ENCODE data around the gene CST2. TPM values are rescaled to one million over a fixed set of nuclear protein-coding genes. Genes with fewer than 3 reads are reported as not detected.
"Not testable (repeated sequence)": the region's sequence is repeated elsewhere in the genome, so short reads cannot be mapped to it uniquely, and the experiment has no call there.

CST2 gene
- polyA plus RNA-seq, 1 donor from 2014 or later: not detected

DNA sequence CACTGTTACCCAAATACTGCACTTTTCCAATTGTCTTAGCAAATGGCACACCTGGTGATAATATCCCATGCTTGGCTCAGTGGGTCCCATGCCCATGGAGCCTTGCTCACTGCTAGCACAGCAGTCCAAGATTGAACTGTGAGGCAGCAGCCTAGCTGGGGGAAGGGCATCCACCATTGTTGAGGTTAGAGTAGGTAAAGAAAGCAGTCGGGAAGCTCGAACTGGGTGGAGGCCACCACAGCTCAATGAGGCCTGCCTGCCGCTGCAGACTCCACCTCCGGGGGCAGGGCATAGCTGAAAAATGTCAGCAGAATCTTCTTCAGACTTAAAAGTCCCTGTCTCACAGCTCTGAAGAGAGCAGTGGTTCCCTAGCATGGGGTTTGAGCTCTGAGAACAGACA lies 9.2 kb upstream of the CST2 start:
- Histone ChIP-seq H4K20me1 (ENCODE audit: insufficient read depth) (no peaks in the 10 kb centered on the region), H3K4me3 (ENCODE audit: low read length) (no peak overlapping the region), H3K27me3 (ENCODE audit: insufficient read depth, low read depth, low read length) (no peaks in the 10 kb centered on the region), H2AFZ (ENCODE audit: low read depth, low read length) (no peak overlapping the region), H3F3A (ENCODE audit: insufficient read depth, low read length, poor library complexity, severe bottlenecking) (no peaks in the 10 kb centered on the region), H3K27ac (ENCODE audit: low read length) (no peak overlapping the region), H3K4me2 (ENCODE audit: low read length) (no peak overlapping the region), H3K36me3 (ENCODE audit: insufficient read depth, low read length) (no peaks in the 10 kb centered on the region), H3K9me3 (ENCODE audit: low read length) (no peaks in the 10 kb centered on the region), H3K9me2 (ENCODE audit: insufficient read depth, low read length) (no peaks in the 10 kb centered on the region), H3K79me2 (replicated peaks; ENCODE audit: insufficient read depth, low read length) (no peaks in the 10 kb centered on the region), H3K9ac (ENCODE audit: low read length) (no peak overlapping the region)
- no peak for TF ChIP-seq RAD21 (conservative IDR thresholded peaks at IDR 0.05)
- no peak for TF ChIP-seq SMC3 (conservative IDR thresholded peaks at IDR 0.05; ENCODE audit: poor library complexity)
- TF ChIP-seq POLR2AphosphoS5 (IDR thresholded peaks at IDR 0.05): no peak
- TF ChIP-seq EP300 (conservative IDR thresholded peaks at IDR 0.05; ENCODE audit: poor library complexity, severe bottlenecking): no peak
- no peak for TF ChIP-seq MXI1 (conservative IDR thresholded peaks at IDR 0.05; ENCODE audit: poor library complexity, severe bottlenecking)
- TF ChIP-seq TAF1 (IDR thresholded peaks at IDR 0.05; ENCODE audit: low read depth): no peak
- no peak for TF ChIP-seq EZH2 (IDR thresholded peaks at IDR 0.05; ENCODE audit: borderline replicate concordance, insufficient read depth, low read length, poor library complexity, severe bottlenecking)
- no peak for TF ChIP-seq CTCF (IDR thresholded peaks at IDR 0.05; ENCODE audit: poor library complexity, severe bottlenecking)
- TF ChIP-seq, protein P1, sequence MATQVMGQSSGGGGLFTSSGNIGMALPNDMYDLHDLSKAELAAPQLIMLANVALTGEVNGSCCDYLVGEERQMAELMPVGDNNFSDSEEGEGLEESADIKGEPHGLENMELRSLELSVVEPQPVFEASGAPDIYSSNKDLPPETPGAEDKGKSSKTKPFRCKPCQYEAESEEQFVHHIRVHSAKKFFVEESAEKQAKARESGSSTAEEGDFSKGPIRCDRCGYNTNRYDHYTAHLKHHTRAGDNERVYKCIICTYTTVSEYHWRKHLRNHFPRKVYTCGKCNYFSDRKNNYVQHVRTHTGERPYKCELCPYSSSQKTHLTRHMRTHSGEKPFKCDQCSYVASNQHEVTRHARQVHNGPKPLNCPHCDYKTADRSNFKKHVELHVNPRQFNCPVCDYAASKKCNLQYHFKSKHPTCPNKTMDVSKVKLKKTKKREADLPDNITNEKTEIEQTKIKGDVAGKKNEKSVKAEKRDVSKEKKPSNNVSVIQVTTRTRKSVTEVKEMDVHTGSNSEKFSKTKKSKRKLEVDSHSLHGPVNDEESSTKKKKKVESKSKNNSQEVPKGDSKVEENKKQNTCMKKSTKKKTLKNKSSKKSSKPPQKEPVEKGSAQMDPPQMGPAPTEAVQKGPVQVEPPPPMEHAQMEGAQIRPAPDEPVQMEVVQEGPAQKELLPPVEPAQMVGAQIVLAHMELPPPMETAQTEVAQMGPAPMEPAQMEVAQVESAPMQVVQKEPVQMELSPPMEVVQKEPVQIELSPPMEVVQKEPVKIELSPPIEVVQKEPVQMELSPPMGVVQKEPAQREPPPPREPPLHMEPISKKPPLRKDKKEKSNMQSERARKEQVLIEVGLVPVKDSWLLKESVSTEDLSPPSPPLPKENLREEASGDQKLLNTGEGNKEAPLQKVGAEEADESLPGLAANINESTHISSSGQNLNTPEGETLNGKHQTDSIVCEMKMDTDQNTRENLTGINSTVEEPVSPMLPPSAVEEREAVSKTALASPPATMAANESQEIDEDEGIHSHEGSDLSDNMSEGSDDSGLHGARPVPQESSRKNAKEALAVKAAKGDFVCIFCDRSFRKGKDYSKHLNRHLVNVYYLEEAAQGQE (IDR thresholded peaks at IDR 0.05; ENCODE audit: borderline replicate concordance): no peak

- Histone ChIP-seq H3K27me3 (ENCODE audit: insufficient read depth, low read depth, low read length) (no peaks in the 10 kb centered on the region), H3F3A (ENCODE audit: insufficient read depth, low read length, poor library complexity, severe bottlenecking) (no peaks in the 10 kb centered on the region), H3K4me2 (ENCODE audit: low read length) (no peak overlapping the region), H3K4me3 (ENCODE audit: low read length) (no peak overlapping the region), H2AFZ (ENCODE audit: low read depth, low read length) (no peak overlapping the region), H3K79me2 (replicated peaks; ENCODE audit: insufficient read depth, low read length) (no peaks in the 10 kb centered on the region), H3K9me3 (ENCODE audit: low read length) (no peaks in the 10 kb centered on the region), H3K9ac (ENCODE audit: low read length) (no peak overlapping the region), H4K20me1 (ENCODE audit: insufficient read depth) (no peaks in the 10 kb centered on the region), H3K9me2 (ENCODE audit: insufficient read depth, low read length) (no peaks in the 10 kb centered on the region), H3K36me3 (ENCODE audit: insufficient read depth, low read length) (no peaks in the 10 kb centered on the region), H3K27ac (ENCODE audit: low read length) (no peak overlapping the region)
- TF ChIP-seq CTCF (IDR thresholded peaks at IDR 0.05; ENCODE audit: poor library complexity, severe bottlenecking): no peak
- no peak for TF ChIP-seq EZH2 (IDR thresholded peaks at IDR 0.05; ENCODE audit: borderline replicate concordance, insufficient read depth, low read length, poor library complexity, severe bottlenecking)
- TF ChIP-seq, protein P1 (IDR thresholded peaks at IDR 0.05; ENCODE audit: borderline replicate concordance): no peak
- TF ChIP-seq RAD21 (conservative IDR thresholded peaks at IDR 0.05): no peak
- no peak for TF ChIP-seq SMC3 (conservative IDR thresholded peaks at IDR 0.05; ENCODE audit: poor library complexity)
- no peak for TF ChIP-seq EP300 (conservative IDR thresholded peaks at IDR 0.05; ENCODE audit: poor library complexity, severe bottlenecking)
- TF ChIP-seq TAF1 (IDR thresholded peaks at IDR 0.05; ENCODE audit: low read depth): no peak
- TF ChIP-seq POLR2AphosphoS5 (IDR thresholded peaks at IDR 0.05): no peak
- no peak for TF ChIP-seq MXI1 (conservative IDR thresholded peaks at IDR 0.05; ENCODE audit: poor library complexity, severe bottlenecking)
These were observed 6.4 kb upstream of the CST2 start for GRCh38 chr20:23832775-23833513.

GRCh38 chr20:23831961-23832360 lies 5.4 kb upstream of the CST2 start:
- H4K20me1 ChIP-seq (ENCODE audit: insufficient read depth); H3K9me3 ChIP-seq (ENCODE audit: low read length); H3K79me2 ChIP-seq (replicated peaks; ENCODE audit: insufficient read depth, low read length); H3K4me2 ChIP-seq (ENCODE audit: low read length); H3K27ac ChIP-seq (ENCODE audit: low read length); H3K36me3 ChIP-seq (ENCODE audit: insufficient read depth, low read length); H3F3A ChIP-seq (ENCODE audit: insufficient read depth, low read length, poor library complexity, severe bottlenecking); H3K9ac ChIP-seq (ENCODE audit: low read length); H3K9me2 ChIP-seq (ENCODE audit: insufficient read depth, low read length); H3K27me3 ChIP-seq (ENCODE audit: insufficient read depth, low read depth, low read length); H3K4me3 ChIP-seq (ENCODE audit: low read length); H2AFZ ChIP-seq (ENCODE audit: low read depth, low read length): not testable (repeated sequence)

Measured in neural cell (in vitro differentiated cells).